ENCODE results near the gene TEX13D. TPM values are rescaled to one million over a fixed set of nuclear protein-coding genes. Genes with fewer than 3 reads are reported as not detected.

Gene TEX13D
- total and polyA plus RNA-seq, 9 of the 15 experiments (the other 6 are each of a cell fraction or from before 2014, with no cell fraction given): 0.06 TPM; not detected in 8

DNA sequence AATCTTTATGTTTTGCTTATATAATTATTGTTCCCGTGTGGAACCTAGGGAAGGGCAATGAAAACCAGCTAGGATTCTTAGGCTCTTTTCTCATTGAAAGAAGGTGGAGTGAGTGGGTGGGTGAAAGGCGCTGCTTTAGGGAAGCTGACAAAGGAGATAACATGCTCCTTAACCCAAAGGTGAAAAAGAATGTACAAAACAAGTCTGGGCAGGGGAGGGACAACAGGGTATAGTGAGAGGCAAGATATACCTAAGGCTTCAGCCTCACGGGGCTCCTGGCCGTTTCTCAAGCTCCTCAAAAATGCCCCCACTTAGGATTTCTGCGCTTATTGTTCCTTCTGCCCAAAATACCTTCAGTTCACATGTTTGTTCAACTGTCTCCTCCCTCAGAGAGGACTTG lies 15.7 kb downstream of the TEX13D start (continued):
- TF ChIP-seq TEAD4 (IDR thresholded peaks at IDR 0.05; ENCODE audit: low read length) (peak; percentile 58), TEAD4 (CRISPR knock-in tag; IDR thresholded peaks at IDR 0.05; ENCODE audit: borderline replicate concordance) (no peak), ZNF507 (tag; conservative IDR thresholded peaks at IDR 0.05) (no peak), SREBF2 (CRISPR knock-in tag; IDR thresholded peaks at IDR 0.05) (no peak), KDM2B (CRISPR knock-in tag; IDR thresholded peaks at IDR 0.05) (no peak), CCNT2 (IDR thresholded peaks at IDR 0.05; ENCODE audit: borderline replicate concordance, extremely low read depth, insufficient read length, low read depth, low read length) (no peak), XRCC4 (IDR thresholded peaks at IDR 0.05; ENCODE audit: extremely low read depth, insufficient read depth, insufficient read length) (no peak), ELF4 (CRISPR knock-in tag; IDR thresholded peaks at IDR 0.05) (no peak), HMGN3 (IDR thresholded peaks at IDR 0.05; ENCODE audit: borderline replicate concordance, extremely low read depth, insufficient read length, low read depth, low read length) (no peak), RB1 (IDR thresholded peaks at IDR 0.05; ENCODE audit: low read depth) (no peak), ZNF174 (CRISPR knock-in tag; IDR thresholded peaks at IDR 0.05) (no peak), ZNF583 (CRISPR knock-in tag; IDR thresholded peaks at IDR 0.05) (no peak), GATAD2B (IDR thresholded peaks at IDR 0.05; ENCODE audit: borderline replicate concordance) (no peak), EGR1 (conservative IDR thresholded peaks at IDR 0.05) (peak; percentile 90), ZNF232 (CRISPR knock-in tag; IDR thresholded peaks at IDR 0.05) (no peak), ZNF408 (CRISPR knock-in tag; IDR thresholded peaks at IDR 0.05; ENCODE audit: low read depth) (no peak), CBFB (CRISPR knock-in tag; IDR thresholded peaks at IDR 0.05) (no peak), TAF15 (IDR thresholded peaks at IDR 0.05; ENCODE audit: low read depth, low read length) (no peak), SMAD3 (CRISPR knock-in tag; conservative IDR thresholded peaks at IDR 0.05) (no peak), ZNF584 (CRISPR knock-in tag; IDR thresholded peaks at IDR 0.05; ENCODE audit: low read depth) (no peak), NR2C1 (IDR thresholded peaks at IDR 0.05) (no peak), NR2C1 (tag; IDR thresholded peaks at IDR 0.05) (no peak), MTA2 (IDR thresholded peaks at IDR 0.05; ENCODE audit: low read depth) (0 out of 2 replicates have a peak, but pooled peaks have one; percentile 32)
- TF ChIP-seq, protein P1, sequence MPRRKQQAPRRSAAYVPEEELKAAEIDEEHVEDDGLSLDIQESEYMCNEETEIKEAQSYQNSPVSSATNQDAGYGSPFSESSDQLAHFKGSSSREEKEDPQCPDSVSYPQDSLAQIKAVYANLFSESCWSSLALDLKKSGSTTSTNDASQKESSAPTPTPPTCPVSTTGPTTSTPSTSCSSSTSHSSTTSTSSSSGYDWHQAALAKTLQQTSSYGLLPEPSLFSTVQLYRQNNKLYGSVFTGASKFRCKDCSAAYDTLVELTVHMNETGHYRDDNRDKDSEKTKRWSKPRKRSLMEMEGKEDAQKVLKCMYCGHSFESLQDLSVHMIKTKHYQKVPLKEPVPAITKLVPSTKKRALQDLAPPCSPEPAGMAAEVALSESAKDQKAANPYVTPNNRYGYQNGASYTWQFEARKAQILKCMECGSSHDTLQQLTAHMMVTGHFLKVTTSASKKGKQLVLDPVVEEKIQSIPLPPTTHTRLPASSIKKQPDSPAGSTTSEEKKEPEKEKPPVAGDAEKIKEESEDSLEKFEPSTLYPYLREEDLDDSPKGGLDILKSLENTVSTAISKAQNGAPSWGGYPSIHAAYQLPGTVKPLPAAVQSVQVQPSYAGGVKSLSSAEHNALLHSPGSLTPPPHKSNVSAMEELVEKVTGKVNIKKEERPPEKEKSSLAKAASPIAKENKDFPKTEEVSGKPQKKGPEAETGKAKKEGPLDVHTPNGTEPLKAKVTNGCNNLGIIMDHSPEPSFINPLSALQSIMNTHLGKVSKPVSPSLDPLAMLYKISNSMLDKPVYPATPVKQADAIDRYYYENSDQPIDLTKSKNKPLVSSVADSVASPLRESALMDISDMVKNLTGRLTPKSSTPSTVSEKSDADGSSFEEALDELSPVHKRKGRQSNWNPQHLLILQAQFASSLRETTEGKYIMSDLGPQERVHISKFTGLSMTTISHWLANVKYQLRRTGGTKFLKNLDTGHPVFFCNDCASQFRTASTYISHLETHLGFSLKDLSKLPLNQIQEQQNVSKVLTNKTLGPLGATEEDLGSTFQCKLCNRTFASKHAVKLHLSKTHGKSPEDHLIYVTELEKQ (CRISPR knock-in tag; IDR thresholded peaks at IDR 0.05): no peak
- TF ChIP-seq, protein P2, sequence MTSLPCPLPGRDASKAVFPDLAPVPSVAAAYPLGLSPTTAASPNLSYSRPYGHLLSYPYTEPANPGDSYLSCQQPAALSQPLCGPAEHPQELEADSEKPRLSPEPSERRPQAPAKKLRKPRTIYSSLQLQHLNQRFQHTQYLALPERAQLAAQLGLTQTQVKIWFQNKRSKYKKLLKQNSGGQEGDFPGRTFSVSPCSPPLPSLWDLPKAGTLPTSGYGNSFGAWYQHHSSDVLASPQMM (CRISPR knock-in tag; IDR thresholded peaks at IDR 0.05): no peak

All from K562 (cell line).